Heart left ventricle (tissue), 16 donors: Measurements from ENCODE around the gene MKNK1. TPM values are rescaled to one million over a fixed set of nuclear protein-coding genes. Genes with fewer than 3 reads are reported as not detected.

Experiments used
- ATAC-seq, 4 donors: fragments of 200-7000 bp; cut with Tn5 transposase; one replicate each; pipeline ENCODE4 v1.9.1; 2020 to 2022; ENCODE audit warnings: moderate library complexity in 4 of 4, mild to moderate bottlenecking in 3 of 4, moderate number of reproducible peaks in 1 of 4
- DNase-seq, 5 donors: peaks; one replicate each; pipeline ENCODE4 v3.0.0-alpha.2; 2020
- H3K27ac ChIP-seq, 12 donors: fragments of 200-600 bp; sonication (generic) in 4 of 12; one replicate each; pipeline versions ENCODE4 v1.5.0 to v1.8.0; 2016 to 2022; ENCODE audit warnings: mild to moderate bottlenecking in 2 of 12
- H3K27me3 ChIP-seq, 9 donors: fragments of 200-600 bp; sonication (generic) in 2 of 9; one replicate each; pipeline versions ENCODE4 v1.5.1 to v1.8.0; 2016 to 2022; ENCODE audit warnings: mild to moderate bottlenecking in 3 of 9
- H3K36me3 ChIP-seq, 9 donors: fragments of 200-600 bp; sonication (generic) in 2 of 9; one replicate each; pipeline versions ENCODE4 v1.5.0 to v1.8.0; 2018 to 2022; ENCODE audit warnings: mild to moderate bottlenecking in 2 of 9
- H3K4me1 ChIP-seq, 12 donors: fragments of 200-600 bp; sonication (generic) in 4 of 12; one replicate each; pipeline versions ENCODE4 v1.5.0 to v1.8.0; 2016 to 2022; ENCODE audit warnings: mild to moderate bottlenecking in 3 of 12
- H3K4me3 ChIP-seq, 12 donors: fragments of 200-600 bp; sonication (generic) in 4 of 12; one replicate each; pipeline versions ENCODE4 v1.5.0 to v1.8.0; 2017 to 2022; ENCODE audit warnings: mild to moderate bottlenecking in 9 of 12, moderate library complexity in 4 of 12
- H3K9me3 ChIP-seq, 12 donors: fragments of 200-600 bp; sonication (generic) in 4 of 12; one replicate each; pipeline versions ENCODE4 v1.5.0 to v1.8.0; 2016 to 2022; ENCODE audit warnings: mild to moderate bottlenecking in 1 of 12
- CTCF ChIP-seq, 12 donors: fragments of 200-600 bp; sonication (generic) in 4 of 12; IDR thresholded peaks; one replicate each; pipeline versions ENCODE4 v1.5.0 to v1.8.0; 2018 to 2022; ENCODE audit warnings: antibody characterized with exemption in 12 of 12, mild to moderate bottlenecking in 5 of 12
- POLR2A ChIP-seq, 2 donors: fragments of 450-650 bp; IDR thresholded peaks; one replicate each; pipeline ENCODE4 v1.6.1; 2017; ENCODE audit warnings: antibody characterized with exemption in 2 of 2, mild to moderate bottlenecking in 2 of 2, moderate library complexity in 2 of 2
- WGBS, 4 donors: extraction: QIAGEN DNeasy Blood & Tissue Kit in 2 of 4; methylation state at CpG; one replicate each; pipeline versions ENCODE4 v1.1.5 to v1.1.7; 2013 to 2018; 5-methylcytosine and 5-hydroxymethylcytosine counted together
- intact Hi-C, 10 donors: fragments of 100-400 bp; cut with DNase I; formaldehyde crosslinking; loops; one replicate each; pipeline versions ENCODE4 v1.11.1 to v1.14.2; 2022
- polyA plus RNA-seq, 2 donors: library from polyadenylated mRNA; stranded (reverse); fragments of 200-250 nt; gene quantifications; one replicate each; pipeline ENCODE4 v1.2.3, GENCODE V29; 2013
- total RNA-seq, 9 donors: library from RNA; depleted of rRNA in 2 of 9; stranded (reverse); fragments of >200 nt in 2 of 9; fragmentation: NEBNext Ultra II Directional in 3 of 9; extraction: Animal tissue kit (Norgen Biotek cat#: 25700) in 3 of 9; gene quantifications; one replicate each; pipeline versions ENCODE4 v1.1.0 to v1.2.4, GENCODE V29; 2016 to 2023
- donor health status: ischemic (EF 13 %, LVEDD 7.1; RV severe dilation, severe dysfunction).
- donor health status: healthy with polysubstance abuse.
- donor health status: DM: no; HTN: yes; CAD: no.
- donor health status: DM: no; HTN: no; CAD: no.
- donor health status: ischemic (EF 25% LVEDD 6.9; RV normal size, moderate dysfunction).
- donor health status: ischemic (EF 25% LVEDD 5.7; RV mildly dilated, moderate dysfunction).
- donor health status: healthy.
- donor health status: DM: yes; HTN: yes; CAD: no.
- donor health status: ischemic (EF 35%, LVEDD 5.7; RV mildly dilated, moderate dysfunction).
- donor health status: nonischemic (EF 11% LVEDD 7.7; RV severe dilation, severe dysfunction).
- donor health status: DM: yes; HTN: yes; CAD: no.
- donor health status: PGD.
- donor health status: ischemic (EF 29% LVEDD 5.4; RV normal size, mild dysfunction).
- donor health status: nonischemic (EF 23%, LVEDD 6.1; RV moderate dilation, normal function).

The MKNK1 gene
- total and polyA plus RNA-seq, 11 donors, result 23.1 to 77.6 (median 35.3) TPM

GRCh38 chr1:46515576-46515975 is 88.5 kb downstream of the MKNK1 start:
- Histone ChIP-seq H3K4me1 (no peaks in the 10 kb centered on the region), H3K4me3 (no peak overlapping the region), H3K9me3 (no peaks in the 10 kb centered on the region), H3K27me3 (peaks cover 4 to 56% (median 18%) of the 10 kb centered on the region in 9 donors), H3K27ac (no peak overlapping the region), H3K36me3 (no peaks in the 10 kb centered on the region)
- intact Hi-C loops, result no loop called here
- peak in 1 of 5 donors; percentile 28 for DNase-seq
- no peak for ATAC-seq
- no peak for TF ChIP-seq CTCF (IDR thresholded peaks at IDR 0.05)
- TF ChIP-seq POLR2A (IDR thresholded peaks at IDR 0.05), result no peak
- 83 to 91% (median 91%) methylated on average over 6 of the region's 6 CpGs for WGBS, 4 donors

- Histone ChIP-seq H3K4me3 (no peak overlapping the region), H3K27ac (no peak overlapping the region), H3K27me3 (peaks cover 0 to 47% (median 16%) of the 10 kb centered on the region in 9 donors), H3K36me3 (no peaks in the 10 kb centered on the region), H3K9me3 (no peaks in the 10 kb centered on the region), H3K4me1 (no peaks in the 10 kb centered on the region)
- 61 to 77% (median 68%) methylated on average over 5 of the region's 5 CpGs for WGBS, 4 donors
- TF ChIP-seq CTCF (IDR thresholded peaks at IDR 0.05) (no peak), POLR2A (IDR thresholded peaks at IDR 0.05) (no peak)
- no peak for DNase-seq
- intact Hi-C loops, result no loop called here
- ATAC-seq, result no peak
These were observed 90.5 kb downstream of the MKNK1 start for GRCh38 chr1:46513536-46513935.

GRCh38 chr1:46512792-46513190 is 91.3 kb downstream of the MKNK1 start:
- ATAC-seq, result no peak
- no peaks in the 10 kb centered on the region for H3K9me3 ChIP-seq
- no peak for TF ChIP-seq POLR2A (IDR thresholded peaks at IDR 0.05)
- TF ChIP-seq CTCF (IDR thresholded peaks at IDR 0.05), result no peak
- WGBS, 4 donors, result 40 to 57% (median 47%) methylated on average over 6 of the region's 6 CpGs
- H3K4me1 ChIP-seq, result no peaks in the 10 kb centered on the region
- peaks cover 0 to 39% (median 9%) of the 10 kb centered on the region in 9 donors for H3K27me3 ChIP-seq
- H3K27ac ChIP-seq, result no peak overlapping the region
- H3K4me3 ChIP-seq, result no peak overlapping the region
- peak in 1 of 5 donors; percentile 20 for DNase-seq
- H3K36me3 ChIP-seq, result no peaks in the 10 kb centered on the region
- intact Hi-C loops, result no loop called here

- WGBS, 4 donors, result 64 to 77% (median 73%) methylated on average over 11 to 23 of the region's 23 CpGs
- Histone ChIP-seq H3K27me3 (peaks cover 0 to 34% (median 8%) of the 10 kb centered on the region in 9 donors), H3K4me1 (no peaks in the 10 kb centered on the region), H3K36me3 (no peaks in the 10 kb centered on the region), H3K9me3 (no peaks in the 10 kb centered on the region), H3K27ac (no peak overlapping the region), H3K4me3 (no peak overlapping the region)
- intact Hi-C loops, result no loop called here
- peak in 2 of 5 donors; percentile 2 to 28 for DNase-seq
- TF ChIP-seq POLR2A (IDR thresholded peaks at IDR 0.05) (no peak), CTCF (IDR thresholded peaks at IDR 0.05) (no peak)
- ATAC-seq, result no peak
These were observed 91.8 kb downstream of the MKNK1 start for GRCh38 chr1:46512135-46512791.
